ENCODE results near the gene CFTR.
"Not testable (repeated sequence)": the region's sequence is repeated elsewhere in the genome, so short reads cannot be mapped to it uniquely, and the experiment has no call there.

Gene CFTR

DNA sequence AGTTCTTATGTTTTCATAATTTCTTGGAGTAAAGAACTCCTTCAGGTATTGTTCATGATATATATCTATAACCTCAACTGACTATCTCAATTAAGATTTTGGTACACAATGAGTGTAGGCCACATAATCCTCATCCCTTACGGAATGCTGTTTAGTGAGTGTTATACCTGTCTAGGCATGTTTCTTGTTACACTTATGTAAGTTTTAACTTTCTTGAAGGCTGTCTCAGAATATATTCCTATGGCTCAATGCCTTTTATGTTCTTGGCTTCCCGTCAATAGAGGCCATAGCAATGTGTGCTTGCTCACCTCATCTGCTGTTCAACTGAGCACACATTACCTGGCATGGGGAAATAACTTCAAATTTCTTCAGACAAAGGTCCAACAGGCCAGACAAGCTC is 208.3 kb downstream of the CFTR start:
- no peak for DNase-seq (ENCODE audit: low spot score)

DNA sequence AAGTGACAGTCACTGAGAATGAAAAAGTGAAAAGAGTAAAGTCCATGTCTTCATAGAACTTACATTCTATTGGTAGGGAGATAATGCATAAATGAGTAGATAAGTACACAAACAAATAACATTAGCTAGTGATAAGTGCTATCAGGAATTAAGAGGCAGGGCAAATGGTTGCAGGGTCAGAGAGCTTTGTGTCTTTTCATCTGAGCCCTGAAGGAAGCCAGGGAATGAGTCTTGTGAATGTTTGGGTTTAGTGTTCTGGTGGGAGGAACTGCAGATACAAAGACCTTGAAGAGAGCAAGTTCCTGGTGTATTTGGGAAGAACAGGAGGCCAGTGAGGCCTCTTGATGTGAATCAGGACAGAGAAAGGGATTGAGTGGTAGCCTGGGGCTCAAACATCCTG is 209.6 kb downstream of the CFTR start:
- DNase-seq (ENCODE audit: low spot score) = no peak

DNA sequence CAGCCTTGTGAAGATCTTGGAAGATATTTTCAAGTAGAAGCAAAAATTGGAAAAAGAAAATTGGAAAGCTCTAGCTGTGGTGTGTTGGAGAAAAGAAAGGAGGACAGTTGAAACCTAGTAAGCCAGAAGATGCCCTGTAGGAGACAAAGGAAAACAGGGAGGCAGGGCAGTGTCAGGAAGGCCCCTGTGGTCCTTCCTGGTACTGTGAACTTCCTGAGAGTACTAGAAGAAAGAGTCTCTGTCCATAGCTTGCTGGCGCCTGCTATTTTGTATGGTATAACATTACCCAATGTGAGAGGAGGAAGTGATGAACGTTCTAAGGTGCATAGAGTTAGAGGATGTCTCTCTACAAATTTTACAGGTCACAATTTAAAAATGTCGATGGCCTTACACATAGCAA is 210.3 kb downstream of the CFTR start:
- DNase-seq (ENCODE audit: low spot score) = no peak

DNA sequence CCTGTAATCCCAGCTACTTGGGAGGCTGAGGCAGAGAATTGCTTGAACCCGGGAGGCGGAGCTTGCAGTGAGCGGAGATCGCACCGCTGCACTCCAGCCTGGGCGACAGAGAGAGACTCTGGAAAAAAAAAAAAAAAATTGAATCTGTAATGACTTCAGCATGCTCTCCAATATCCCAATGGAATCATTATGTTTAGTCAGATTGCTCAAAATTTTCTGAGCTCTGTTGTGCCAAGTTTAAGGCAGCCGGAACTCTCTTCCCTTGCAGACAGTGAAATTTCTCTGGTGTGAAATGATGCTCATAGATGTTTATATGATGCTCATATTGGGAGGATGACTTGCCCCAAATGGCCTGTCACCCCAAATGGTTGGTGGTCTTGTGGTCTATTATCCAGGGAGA is 212.5 kb downstream of the CFTR start:
- DNase-seq (ENCODE audit: low spot score) = no peak

DNA sequence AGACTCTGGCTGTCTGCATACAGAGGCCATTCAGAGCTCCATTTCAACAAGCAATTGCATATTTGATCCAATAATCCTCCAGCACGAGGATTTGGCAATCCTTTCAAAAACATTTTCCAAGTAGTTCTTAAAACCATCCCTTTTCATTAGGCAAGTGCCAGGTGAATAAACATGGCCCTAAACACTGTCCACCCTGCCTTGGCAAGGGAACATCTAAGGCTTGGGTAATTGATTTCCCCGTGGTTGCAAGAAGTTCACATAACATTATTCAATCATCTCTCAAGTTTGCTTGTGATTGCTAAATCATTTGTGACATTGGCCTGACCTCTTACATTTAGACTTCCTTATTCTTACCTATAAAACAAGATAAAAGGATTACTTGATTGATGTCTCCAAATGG is 218.2 kb downstream of the CFTR start:
- no peak for DNase-seq (ENCODE audit: low spot score)

DNA sequence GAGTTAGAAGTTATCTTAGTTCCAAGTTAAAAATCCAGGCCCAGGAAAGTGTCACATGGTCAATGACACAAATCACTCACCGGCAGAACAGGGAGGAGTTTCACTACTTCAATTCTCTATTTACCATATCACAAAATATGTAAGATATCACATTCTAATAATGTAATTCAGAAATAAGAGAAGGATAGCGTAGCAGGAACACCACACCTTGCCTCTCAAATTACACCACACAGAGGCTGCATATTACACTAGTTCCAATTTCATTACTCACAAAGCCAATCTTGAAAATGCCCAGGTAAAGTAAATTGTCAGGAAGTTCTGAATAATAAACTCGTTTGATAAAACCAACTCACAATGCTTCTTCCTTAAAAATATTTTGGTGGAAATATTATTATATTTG is 224.2 kb downstream of the CFTR start:
- no peak for DNase-seq (ENCODE audit: low spot score)

GRCh38 chr7:117705630-117706029 is 225.8 kb downstream of the CFTR start:
- DNase-seq (ENCODE audit: low spot score) = no peak

DNA sequence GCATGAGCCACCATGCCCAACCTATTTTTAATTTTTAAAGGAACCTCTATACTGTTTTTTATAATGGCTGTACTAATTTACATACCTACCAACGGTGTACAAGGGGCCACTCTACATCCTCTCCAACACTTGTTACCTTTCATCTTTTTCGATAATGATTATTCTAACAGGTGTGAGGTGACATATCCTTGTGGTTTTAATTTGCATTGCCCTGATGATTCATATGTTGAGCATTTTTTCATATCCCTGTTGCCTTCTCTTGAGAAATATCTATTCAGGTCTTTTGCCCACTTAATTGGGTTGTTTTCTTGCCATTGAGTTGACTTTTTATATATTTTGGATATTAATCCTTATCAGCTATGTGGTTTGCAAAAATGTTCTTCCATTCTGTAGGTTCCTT is 226.4 kb downstream of the CFTR start:
- no peak for DNase-seq (ENCODE audit: low spot score)

DNA sequence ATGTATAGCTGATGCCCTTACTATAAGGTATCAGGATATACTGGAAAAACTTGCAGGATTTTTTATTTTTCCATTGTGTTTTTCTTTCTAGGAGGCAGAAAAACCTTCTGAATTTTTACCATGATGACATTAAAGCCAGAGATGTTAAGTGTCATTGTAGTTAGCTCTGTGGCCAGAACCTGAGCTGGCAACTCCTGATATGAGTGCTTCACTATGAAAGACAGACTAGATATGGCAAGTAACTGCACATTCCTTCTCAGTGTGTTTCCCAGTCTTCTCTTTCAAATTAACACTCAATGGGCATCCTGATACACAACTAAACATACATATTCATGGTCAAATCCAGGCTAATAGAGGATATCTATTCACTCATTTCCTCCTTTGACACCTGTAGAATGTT is 227.3 kb downstream of the CFTR start:
- no peak for DNase-seq (ENCODE audit: low spot score)

DNA sequence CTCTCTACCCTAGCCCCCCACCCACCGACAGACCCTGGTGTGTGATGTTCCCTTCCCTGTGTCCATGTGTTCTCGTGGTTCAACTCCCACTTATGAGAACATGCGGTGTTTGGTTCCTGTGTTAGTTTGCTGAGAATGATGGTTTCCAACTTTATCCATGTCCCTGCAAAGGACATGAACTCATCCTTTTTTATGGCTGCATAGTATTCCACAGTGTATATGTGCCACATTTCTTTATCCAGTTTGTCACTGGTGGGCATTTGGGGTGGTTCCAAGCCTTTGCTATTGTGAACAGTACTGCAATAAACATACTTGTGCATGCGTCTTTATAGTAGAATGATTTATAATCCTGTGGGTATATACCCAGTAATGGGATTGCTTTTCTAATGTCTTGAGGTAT is 228.3 kb downstream of the CFTR start:
- DNase-seq (ENCODE audit: low spot score) = not testable (repeated sequence)

DNA sequence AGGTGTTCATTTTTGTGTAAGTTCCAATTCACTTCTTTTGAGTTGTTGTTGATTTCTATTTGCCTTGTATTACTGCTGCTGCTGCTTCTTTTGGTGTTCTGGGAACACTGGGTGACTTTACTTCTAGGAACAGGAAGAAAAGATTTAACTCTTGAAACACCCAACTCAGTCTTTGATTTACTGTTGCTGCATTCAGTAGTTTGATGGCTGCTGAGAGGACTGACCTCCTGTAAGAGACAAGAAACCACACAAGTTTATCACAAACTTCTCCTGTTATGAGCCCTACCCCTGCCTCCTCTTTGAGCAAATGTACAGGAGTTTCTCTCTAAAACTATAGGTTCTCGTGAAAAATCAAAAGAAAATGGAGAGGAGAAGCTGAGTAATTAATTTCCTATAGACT is 231.7 kb downstream of the CFTR start:
- no peak for DNase-seq (ENCODE audit: low spot score)

DNA sequence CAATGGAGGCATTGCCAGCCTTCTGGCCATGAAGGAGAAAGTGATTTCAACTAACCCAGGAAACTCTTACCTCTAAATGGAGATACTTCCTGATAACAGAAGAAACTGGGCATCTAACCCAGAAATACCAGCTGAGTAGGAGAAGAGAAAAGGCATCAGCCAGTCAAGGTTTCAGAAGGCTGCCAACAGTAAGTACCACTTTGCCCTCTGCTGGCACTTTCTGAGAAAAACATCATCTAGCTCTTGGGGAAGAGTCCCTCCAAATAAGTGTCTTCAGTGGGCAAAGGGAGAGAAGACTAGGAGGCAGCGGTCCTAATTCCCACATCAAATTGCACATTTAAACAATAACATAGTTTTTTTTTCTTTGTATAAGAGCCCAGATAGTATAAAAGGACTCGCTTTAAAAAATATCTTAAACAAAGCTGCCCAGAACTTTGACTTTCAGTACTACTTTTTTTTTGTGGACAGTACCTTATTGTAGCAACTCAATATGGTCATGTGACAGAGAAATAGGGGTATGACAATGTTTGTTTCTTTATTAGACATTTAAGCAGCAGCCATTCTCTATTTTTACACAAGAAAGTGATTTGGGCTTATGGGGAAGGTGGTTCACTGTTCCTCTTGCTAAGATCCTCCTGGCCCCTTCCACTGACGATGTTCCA is 236.1 kb downstream of the CFTR start:
- no peak for DNase-seq (ENCODE audit: low spot score)

GRCh38 chr7:117716707-117717299 is 237.0 kb downstream of the CFTR start:
- no peak for DNase-seq (ENCODE audit: low spot score)

DNA sequence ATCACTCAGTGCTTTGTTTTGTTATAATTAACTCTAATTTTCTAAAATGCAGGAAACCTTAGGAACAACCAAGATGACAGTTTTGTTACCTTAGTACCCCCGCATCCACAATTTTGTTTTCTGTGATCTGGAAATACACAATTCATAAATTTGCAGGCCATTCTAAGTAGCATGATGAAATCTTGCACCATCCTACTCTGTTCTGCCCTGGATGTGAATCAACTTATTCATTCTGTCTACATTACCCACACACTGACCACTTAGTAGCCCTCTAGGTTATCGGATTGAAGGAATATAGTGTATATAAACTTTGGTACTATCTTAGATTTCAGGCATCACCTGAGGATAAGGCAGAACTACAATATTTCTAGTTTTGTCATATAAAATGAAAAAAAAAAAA is 237.5 kb downstream of the CFTR start:
- no peak for DNase-seq (ENCODE audit: low spot score)

All from hematopoietic multipotent progenitor cell treated with erythropoietin and hydrocortisone succinate and interleukin-3 and kit ligand, for 17 days (in vitro differentiated cells).